Stomach (tissue), 4 donors: ENCODE results near the gene SH3BGRL3.

Experiments used
- CTCF ChIP-seq, 7 experiments: fragments of 450-650 bp in 4 of 7; fragments of 200-600 bp in 3 of 7; sonication (generic) in 3 of 7; IDR thresholded peaks; one replicate each; pipeline ENCODE4 v1.5.1; 2016 to 2019; ENCODE audit warnings: antibody characterized with exemption in 7 of 7, control low read depth in 2 of 7, mild to moderate bottlenecking in 1 of 7
- POLR2A ChIP-seq, 4 donors: fragments of 450-650 bp; IDR thresholded peaks; one replicate each; pipeline ENCODE4 v1.6.1; 2016; ENCODE audit warnings: antibody characterized with exemption in 4 of 4, control low read depth in 2 of 4, mild to moderate bottlenecking in 1 of 4, moderate library complexity in 1 of 4
- POLR2AphosphoS5 ChIP-seq, 3 donors: sonication (generic); formaldehyde crosslinking; IDR thresholded peaks; one replicate each; pipeline ENCODE4 v1.6.1; 2016; ENCODE audit warnings: antibody characterized with exemption in 3 of 3

GRCh38 chr1:26327956-26328362, 48.1 kb downstream of the SH3BGRL3 start:
- TF ChIP-seq CTCF (IDR thresholded peaks at IDR 0.05): no peak
- TF ChIP-seq POLR2A (IDR thresholded peaks at IDR 0.05): no peak
- no peak for TF ChIP-seq POLR2AphosphoS5 (IDR thresholded peaks at IDR 0.05)
